HG03439 (cell line): ENCODE measurements around the gene PEAR1.

Experiments used
- ATAC-seq: cut with Tn5 transposase; IDR thresholded peaks from one replicate; pipeline ENCODE4 v1.9.1; 2021; ENCODE audit warnings: mild to moderate bottlenecking, moderate library complexity; ENCODE audit not compliant: unreplicated experiment

PEAR1 gene

DNA sequence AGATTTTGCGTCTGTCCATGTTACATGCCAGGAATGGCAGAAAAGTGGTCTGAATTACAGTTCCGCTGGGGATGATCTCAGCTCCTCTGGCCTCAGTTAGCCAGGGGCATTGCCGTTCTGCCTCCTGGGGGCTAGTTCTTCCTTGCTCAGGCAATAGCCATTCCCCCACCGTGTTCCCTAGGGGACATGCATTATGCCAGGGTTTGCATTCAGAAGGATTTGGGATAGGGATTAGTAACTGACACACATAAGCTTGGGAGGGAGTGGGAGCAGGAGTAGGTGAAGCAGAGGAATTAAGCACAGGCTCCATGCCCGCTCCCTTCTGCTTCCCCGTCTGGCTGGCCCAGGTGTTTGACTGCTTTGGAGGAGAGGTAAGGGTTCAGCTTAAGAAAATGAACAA lies 39.6 kb downstream of the PEAR1 start:
- no peak for ATAC-seq

DNA sequence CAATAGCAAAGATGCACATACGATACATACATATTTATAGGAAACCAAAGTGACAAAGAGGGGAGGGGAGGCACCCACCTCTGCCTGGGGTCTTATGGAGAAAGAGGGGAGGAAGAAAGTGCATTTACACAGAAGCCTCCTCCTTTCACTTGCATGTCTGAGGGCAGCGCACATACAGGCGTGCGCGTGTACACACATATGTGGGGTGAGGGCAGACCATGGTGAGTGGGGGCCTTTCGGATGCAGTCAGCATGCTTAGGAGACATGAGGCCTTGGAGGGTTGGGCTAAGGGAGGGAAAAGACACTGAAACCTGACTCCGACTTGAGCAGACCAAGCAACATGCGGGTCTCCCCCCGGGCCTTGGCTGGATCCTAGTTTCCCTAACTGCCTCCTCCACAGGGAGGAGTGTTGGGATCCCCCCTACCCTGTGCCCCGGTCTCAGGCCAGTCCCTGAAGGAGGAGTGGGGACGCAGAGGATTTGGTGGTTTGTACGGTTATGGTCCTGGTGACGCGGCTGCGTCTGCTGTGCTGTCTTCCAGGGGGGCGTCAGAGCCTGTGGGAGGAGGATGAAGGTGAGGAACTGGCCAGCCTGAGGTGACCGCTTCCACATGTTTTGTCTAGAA lies 42.1 kb downstream of the PEAR1 start:
- no peak for ATAC-seq

DNA sequence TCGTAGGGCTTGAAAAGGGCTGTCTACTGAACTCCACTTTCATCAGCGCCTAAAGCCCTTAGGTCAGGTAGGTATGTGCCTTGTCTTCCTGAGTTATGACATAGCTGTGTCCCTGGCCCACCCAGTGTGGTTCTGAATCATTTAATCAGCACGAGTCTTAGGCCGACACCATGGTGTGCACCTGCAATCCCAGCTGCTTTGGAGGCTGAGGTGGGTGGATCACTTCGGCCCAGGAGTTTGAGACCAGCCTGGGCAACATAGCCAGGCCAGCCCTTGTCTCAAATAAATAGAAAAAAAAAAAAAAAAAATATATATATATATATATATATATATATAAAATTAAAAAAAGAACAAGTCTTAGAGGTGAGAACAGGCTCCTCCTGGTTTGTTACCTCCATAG lies 42.7 kb downstream of the PEAR1 start:
- ATAC-seq = no peak

DNA sequence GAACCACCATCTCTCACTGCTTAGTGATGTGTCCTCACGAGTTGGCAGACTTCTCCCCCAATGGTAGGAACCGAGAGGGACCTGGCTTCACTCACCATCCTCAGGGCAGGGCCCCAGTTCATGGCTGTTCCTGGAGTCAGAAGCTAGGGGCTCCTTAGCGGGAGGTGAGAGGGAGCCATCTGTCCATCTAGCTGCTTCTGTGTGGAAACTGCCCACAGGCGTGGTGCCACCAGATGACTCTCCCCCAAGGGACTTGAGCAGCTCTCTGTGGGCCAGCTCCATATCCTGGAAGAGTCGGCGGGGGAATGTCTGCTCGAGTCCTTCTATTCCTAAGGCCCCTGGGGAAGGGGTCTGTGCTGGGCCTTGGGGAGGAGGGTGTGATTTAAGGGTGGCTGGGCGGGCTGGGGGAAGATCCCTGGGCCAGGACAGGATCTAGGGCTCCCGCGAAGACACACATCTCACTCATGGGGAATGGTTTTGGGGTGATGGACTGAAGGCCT lies 43.3 kb downstream of the PEAR1 start:
- ATAC-seq = no peak

DNA sequence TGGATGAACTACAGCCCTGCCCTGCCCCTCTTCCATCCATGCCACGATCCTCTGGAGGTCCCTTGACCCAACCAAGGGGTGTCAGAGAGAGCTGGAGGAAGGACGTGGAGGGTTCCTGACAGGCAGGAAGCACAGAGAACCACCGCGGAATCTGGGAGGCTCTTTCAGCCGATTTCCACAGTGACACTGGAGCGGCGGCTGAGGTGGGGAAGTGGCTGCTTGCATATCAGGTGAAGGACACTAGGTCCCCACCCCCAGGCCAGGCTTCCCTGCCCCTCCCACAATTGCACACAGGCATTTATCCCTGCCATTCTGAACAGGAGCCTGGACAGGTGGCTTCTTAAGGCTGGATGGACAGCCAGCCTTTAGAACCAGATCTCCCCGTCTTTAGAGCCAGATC lies 44.4 kb downstream of the PEAR1 start:
- ATAC-seq = no peak

DNA sequence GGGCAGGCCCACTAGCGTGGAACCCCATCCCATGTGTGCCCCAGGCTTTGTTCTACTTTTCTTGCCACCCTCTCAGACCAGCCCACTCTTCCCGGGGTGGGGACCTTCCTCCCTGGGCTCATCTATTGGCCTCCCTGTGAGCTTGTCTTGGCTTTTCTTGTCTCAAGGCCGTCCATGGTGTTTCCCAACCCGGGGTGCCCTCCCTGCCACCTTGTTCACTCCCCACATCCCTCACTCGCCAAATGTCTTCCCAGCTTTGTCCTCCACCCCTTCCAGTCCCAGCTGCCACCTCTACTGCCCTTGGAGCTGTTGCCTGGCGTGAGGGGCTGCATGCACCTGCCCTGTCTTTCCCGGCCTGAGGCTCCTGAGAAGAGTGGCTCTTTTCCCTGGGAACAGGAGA lies 45.3 kb downstream of the PEAR1 start:
- ATAC-seq = no peak

DNA sequence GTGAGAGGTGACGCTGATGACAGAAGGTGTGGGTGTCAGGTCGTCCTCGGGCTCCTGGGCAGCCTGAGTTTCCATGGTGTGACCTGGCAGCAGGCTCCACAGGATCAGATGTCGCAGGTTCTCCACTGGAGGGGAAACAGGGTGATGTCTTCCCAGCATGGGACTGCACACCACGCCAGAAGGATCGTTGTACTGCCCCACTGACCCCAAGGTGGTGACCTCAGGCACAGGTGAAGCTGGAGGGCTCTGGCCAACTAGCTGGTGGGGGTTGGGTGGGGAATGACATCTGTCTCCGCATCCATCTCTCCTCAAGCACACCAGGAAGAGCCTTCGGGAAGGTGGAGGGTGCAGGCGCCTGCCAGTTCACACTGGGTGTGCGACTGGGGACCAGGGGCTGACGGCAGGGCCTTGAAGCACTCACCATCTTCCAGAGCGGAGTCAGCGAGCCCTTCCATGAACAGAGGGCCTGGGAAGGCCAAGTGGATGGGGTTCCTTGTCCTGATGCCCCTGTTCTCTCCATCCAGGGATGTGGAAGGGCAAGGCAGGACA lies 46.3 kb downstream of the PEAR1 start:
- no peak for ATAC-seq

DNA sequence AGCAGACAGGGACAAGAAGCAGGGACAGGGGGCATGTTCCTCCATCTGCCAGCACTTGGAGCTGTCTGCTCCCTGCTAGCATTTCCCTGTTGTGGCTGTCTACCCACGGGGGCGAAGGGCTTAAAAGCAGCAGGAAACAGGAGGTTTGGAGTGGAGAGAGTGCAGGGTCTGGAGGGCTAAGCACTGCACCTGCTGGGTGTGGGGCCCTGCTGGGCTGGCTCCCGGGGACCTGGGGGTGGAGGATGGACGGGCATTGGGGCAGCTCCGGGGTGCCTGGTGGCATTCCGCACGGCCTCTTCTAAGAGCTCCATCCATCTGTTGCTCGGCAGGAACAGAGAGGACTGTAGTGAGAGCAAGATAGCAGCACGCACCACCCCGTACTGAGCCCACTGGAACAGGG lies 48.2 kb downstream of the PEAR1 start:
- ATAC-seq = no peak

DNA sequence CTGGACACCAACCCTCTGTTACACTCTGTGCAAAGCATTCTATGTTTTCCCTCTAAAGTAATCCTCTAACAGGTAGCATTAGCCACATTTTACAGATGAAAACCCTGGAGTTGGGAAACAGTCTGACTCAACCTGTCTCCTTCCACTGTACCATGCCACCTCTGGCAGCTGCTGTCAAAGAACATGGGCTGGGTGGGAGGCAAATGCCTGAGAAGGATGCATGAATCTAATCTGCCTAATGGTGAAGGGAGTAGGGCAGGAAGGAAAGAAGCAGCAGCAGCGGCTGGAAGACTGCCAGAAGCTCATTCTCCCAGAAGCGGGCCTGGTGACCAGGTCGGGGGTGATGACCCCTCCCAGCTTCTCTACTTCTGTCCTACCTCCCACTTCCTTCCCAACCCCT lies 48.7 kb downstream of the PEAR1 start:
- ATAC-seq = no peak

DNA sequence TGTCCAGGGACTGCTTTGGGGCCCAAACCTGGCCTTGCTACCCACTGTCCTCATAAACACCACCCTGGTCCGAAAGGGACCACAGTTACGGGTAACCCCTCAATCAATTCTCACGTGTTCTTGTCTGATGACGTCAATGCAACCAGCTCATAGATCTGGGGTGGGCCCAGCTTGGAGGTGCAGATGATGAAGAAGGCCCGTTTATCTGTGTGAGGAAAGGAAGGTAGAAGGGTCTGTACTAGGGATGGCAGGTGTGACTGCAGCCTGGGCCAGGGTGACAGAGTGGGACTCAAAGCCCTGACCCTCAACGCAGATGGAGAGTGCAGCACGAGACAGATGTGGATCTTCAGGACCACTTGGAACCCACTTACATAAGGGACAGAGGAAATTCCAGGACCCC lies 49.1 kb downstream of the PEAR1 start:
- no peak for ATAC-seq

DNA sequence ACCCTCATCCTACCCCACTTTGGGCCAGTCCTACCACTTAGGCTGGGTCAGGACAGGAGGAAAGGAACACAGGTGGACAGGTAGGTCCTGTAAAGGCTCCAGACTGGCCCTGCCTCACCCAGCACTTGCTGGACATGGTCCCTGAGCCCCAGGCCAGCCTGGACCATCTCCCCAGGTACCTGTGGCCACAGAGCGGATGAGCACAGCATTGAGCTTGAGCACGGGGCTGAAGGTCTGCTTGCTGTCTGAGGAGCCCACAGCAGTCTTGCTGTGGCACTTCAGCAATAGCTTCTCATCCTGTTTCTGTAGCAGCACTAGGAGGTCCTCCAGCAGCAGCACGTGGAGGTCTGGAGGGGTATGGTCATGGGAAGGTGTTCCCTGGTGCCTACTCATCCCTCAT lies 50.2 kb downstream of the PEAR1 start:
- ATAC-seq = no peak

DNA sequence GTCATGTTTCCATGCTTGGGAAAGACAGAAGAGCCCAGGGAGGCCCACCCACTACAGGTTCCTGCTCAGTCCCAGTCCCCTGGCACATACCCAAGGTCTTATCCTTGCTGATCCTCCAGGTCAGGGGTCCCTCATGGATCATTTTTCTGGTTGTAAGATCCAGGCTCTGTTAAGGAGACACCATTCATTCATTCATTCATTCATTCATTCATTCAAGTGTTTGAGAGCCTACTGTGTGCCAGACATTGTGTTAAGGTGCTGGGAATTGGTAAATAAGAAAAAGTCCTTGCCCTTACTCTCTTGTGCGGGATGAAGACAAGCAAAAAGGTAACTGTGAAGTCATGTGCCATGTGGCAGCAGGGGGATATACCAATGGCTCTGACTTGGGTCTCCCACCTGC lies 50.8 kb downstream of the PEAR1 start:
- ATAC-seq = no peak

DNA sequence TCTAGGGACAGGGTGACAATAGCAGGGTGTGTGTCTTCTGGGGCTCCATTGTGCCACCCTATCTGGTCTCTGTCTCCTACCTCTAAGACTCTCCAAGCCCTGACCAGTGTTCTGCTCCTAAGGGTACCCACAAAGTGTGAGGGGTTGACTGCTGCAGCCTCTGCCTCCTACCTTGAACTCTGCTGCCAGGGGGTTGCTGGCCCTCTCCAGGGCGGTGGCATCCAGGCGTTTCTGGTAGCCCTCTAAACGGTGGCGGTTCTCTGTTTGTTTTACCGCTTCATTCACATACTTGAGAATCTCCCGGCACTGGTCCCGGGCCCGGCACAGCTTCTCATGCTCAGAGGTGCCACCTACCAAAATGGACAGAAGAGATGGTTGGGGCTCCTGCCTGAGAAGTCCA lies 51.3 kb downstream of the PEAR1 start:
- ATAC-seq = no peak

DNA sequence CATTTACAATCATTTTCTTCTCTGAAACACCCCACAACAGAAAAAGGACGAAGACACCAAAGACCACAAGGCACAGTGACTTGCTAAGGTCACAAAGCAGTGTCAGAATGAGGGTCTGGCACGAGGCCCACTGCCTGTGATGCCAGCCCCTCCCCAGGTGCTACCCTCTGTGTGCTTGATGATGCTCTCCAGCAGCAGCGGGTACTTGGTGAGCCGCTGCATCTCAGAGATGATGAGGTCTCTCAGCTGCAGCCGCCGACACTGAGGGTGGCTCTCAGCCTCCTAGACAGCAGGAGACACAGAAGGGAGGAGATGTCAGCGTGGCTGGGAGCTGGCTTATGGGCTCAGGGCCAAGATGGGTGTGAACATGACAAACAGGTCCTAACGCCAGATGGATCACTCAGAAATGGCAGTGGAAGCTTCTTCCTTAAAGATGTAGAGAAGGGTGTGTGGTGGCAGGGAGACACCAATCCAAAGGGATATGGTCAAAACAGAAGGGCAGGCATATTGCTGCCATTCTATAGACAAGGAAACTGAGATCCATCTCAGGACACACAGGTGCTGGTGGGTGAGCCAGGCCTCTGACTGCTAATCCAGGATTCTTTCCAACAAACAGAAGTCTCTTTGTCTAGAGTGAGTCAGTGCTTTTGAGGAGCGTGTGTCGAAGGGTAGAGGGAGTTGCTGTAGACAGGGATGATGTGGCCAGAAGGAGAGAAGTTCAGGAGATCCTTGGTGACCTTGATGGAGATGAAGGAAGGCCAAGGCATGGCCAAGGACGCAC lies 52.6 kb downstream of the PEAR1 start:
- ATAC-seq = no peak

DNA sequence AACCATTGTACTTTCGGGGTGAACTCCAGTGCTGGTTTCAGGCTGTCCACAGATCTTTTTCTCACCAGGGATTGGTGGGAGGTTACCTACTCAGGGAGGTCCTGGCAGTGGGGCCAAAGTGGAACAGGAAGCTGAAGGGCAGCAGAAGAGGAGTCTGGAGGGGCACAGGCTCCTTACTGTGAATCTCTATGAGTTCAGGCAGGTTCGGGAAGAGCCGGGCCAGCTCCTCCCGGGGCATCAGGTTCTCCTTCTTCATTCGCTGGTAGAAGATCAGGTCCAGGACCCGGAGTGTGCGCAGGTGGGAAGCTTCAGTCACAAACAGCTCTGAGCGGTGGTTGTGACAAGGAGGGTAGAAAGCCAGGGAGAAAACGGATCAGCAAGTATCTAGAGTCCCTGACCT lies 53.6 kb downstream of the PEAR1 start:
- ATAC-seq = no peak

DNA sequence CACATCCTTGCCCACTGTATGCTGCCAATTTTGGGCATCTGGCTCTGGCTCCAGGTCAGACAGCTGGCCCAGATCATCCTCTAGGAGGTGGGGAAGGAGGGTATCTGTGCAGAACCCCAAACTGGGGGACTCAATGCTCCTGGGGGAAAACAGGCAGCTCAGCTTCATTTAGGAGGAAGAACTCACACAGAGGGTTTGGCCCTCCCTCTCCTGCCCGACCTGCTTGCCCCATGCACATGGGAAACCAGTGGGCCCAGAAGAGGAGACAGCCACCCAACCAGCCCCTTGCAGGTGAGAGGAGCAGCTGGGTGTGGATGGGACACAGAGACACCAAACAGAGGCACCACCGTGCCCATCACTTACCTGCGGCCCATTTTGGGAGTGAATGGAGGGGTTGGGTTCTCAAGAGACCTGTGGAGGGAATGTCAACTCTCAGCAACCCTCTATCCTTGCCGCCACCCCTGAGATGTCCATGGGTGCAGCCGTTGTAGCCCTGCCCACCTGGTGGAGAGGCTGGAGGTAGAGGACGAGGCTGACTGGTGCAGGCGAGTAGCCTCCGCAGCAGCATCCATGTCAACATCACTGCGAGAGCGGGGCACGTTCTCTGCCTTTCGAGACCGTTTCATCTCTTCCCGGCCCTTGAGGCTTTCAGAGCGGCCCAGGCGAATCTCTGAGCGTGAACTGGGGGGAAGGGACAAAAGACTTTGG lies 54.5 kb downstream of the PEAR1 start:
- ATAC-seq = no peak

DNA sequence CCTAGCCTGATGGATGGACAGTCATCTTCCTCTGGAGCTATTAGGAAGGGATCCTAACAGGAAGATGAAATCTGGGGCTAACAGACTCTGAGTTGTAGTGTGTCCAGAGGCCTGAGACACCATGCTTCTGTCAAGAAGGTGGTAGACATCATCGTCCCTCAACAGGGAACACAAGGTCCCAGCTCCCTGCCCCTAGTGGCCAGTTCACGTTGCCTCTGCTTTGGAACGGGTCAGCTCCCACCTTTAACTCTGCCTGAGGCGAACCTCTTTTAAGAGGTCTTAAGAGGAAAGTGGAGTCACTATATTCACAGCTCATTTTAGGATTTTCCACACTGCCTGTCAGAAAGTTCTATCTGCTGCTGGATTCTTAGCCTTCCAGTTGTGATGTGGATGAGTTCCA lies 55.2 kb downstream of the PEAR1 start:
- ATAC-seq = no peak

DNA sequence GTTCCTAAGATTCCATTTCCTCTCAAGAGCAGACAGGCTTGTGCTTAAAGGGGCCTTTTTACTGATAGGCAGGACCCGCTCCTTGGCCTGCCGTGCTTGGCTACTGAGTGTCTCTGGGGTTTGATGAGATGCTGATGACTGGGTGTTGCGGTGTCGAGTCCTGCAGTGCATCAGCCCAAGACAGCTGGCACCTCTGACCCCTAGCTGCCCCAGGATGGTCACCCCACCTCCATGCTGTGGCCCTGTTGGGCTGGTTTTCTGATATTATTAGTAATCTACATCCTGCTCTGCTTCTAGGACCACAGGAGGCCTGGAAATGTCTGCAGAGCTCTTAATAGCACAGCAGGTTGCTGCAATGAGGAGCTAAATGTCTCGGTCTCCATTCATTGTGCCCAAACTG lies 55.6 kb downstream of the PEAR1 start:
- no peak for ATAC-seq

DNA sequence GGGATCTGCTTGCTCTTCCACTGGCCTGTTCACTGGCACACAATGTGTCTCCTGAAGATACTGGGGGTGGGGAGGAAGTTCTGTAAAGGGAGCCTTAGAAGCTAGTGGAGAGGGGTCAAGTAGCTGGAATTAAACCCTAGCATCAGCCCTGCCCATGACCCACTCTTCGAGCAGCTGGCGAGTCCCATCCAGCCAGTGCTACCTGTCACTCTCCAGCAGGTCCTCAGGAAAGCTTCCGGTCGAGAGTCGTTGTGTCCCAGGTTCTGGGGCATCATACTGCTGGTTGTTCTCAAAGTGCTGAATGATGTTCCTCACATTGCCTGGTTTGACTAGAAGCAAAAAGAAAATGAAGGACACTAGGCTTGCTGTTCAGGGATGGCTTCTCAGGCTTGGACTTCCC lies 57.9 kb downstream of the PEAR1 start:
- ATAC-seq = no peak

DNA sequence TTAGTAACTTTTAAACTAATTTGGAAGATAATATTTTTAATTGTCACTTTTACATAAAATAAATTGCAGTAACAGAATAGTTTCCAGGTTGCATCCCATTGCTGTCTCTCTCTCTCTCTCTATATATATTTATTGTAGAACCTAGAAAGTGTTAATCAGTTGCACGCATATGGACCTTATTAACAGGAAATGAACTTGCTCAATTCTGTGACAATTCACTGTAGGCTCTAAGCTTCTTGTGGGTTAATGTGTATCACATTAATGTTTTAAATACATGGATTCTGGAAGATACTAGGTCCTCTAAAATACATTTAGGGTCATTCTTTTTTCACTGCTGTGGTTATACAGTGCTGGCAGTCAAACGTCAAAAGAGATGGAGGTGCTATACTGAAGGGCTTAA lies 60.1 kb downstream of the PEAR1 start:
- no peak for ATAC-seq

DNA sequence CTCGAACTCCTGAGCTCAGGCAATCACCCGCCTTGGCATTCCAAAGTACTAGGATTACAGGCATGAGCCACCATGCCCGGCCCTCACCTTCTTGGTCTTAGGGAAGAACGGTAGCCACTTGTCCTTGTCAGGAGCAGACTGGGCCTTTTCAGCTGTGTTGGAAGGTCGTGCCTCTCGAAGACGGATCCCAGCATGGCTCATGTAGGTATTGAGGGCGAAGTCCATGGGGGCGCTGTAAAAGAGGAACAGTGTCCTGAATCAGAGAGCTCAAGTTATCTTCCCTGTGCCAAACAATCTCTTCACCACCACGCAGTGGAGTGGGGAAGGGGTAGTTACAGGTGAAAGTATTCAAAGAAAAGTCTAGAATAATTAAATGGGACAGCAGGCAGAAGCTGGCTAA lies 62.8 kb downstream of the PEAR1 start:
- ATAC-seq = no peak

DNA sequence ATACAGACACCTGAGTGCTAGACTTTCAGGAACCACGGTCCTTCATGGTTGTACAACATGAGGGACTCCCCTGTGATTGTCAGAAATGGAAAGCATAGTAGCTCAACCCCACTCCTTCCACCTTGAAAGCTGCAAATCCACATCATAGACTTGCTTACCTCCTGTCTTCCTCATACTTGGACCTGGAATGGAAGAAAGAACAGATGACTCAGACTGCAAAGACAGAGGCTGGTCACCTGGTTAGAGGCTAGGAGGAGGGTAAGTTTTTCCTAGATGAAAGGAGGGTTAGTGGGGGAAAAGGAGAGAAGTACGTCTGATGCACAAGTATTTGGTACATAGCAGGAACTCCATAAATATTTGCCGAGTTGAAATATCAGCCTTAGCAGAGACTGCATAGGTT lies 64.1 kb downstream of the PEAR1 start:
- no peak for ATAC-seq
